K562 (cell line): ENCODE results near the gene CRK. TPM values are rescaled to one million over a fixed set of nuclear protein-coding genes. Genes with fewer than 3 reads are reported as not detected.
A peak's percentile ranks its signal among the peaks of the same experiment; 100 is the strongest.

Experiments
- ATAC-seq: fragments of 200-7000 bp; cut with Tn5 transposase; 3 replicates; pipeline ENCODE4 v1.9.1; 2020; ENCODE audit warnings: moderate library complexity
- BruUV-seq: library from RNA; stranded (reverse); fragments of 400-500 nt; replicated peaks from 2 replicates; lab custom pipeline; 2021; lab: Mats Ljungman, UMichigan
- CTCF ChIA-PET: fragments of 300-600 bp; formaldehyde crosslinking; extraction: SDS; loops from one replicate; lab custom pipeline; 2021; ENCODE audit warnings: low intra/inter-chr PET ratio; lab: Yijun Ruan, JAX
- POLR2A ChIA-PET: fragments of 300-600, 350-650 bp; sonication (Branson Sonifier 250); formaldehyde crosslinking; extraction: SDS; loops from one replicate; lab custom pipeline; 2021; ENCODE audit warnings: antibody characterized with exemption, inconsistent platforms; lab: Yijun Ruan, JAX
- DNase-seq, 4 experiments: peaks; one replicate each; pipeline versions ENCODE4 v3.0.0 to v3.0.0-alpha.2; 2011 to 2018; ENCODE audit warnings: low spot score in 3 of 4, mixed read lengths in 3 of 4; ENCODE audit errors: extremely low read depth in 1 of 4
- FAIRE-seq: peaks from 2 replicates; lab custom pipeline; 2011; peaks lifted over from hg19 to GRCh38; lab: Jason Lieb, UNC
- H2AFZ ChIP-seq: 2 replicates; pipeline ENCODE4 v1.6.0; 2011; ENCODE audit warnings: low read depth, low read length, control low read depth, inconsistent platforms
- H3K27ac ChIP-seq: fragments of 200-600 bp; 3 replicates; pipeline ENCODE4 v1.8.0; 2011; ENCODE audit warnings: low read depth, mild to moderate bottlenecking, control low read depth, inconsistent platforms, low read length, moderate library complexity, mixed read lengths; ENCODE audit errors: extremely low read depth
- H3K27me3 ChIP-seq, 2 experiments: fragments of 300-600 bp in 1 of 2; 2 replicates in 1 of 2; 3 replicates in 1 of 2; pipeline versions ENCODE4 v1.6.0 to v1.8.0; 2011; ENCODE audit warnings: inconsistent platforms in 2 of 2, low read length in 2 of 2, mild to moderate bottlenecking in 1 of 2, mixed read lengths in 1 of 2, moderate library complexity in 1 of 2; ENCODE audit not compliant: control insufficient read depth in 2 of 2, insufficient read depth in 2 of 2
- H3K36me3 ChIP-seq: fragments of 300-600 bp; 3 replicates; pipeline ENCODE4 v1.8.0; 2011; ENCODE audit warnings: mild to moderate bottlenecking, low read length, inconsistent platforms; ENCODE audit not compliant: control insufficient read depth, insufficient read depth
- H3K4me1 ChIP-seq, 2 experiments: fragments of 200-600 bp in 1 of 2; replicated peaks in 1 of 2; 2 replicates in 1 of 2; 3 replicates in 1 of 2; pipeline versions ENCODE4 v1.5.1 to v1.8.0; 2011; ENCODE audit warnings: inconsistent platforms in 2 of 2, low read length in 2 of 2, mild to moderate bottlenecking in 1 of 2, mixed read lengths in 1 of 2, moderate library complexity in 1 of 2; ENCODE audit not compliant: control insufficient read depth in 2 of 2, insufficient read depth in 2 of 2
- H3K4me2 ChIP-seq: 2 replicates; pipeline ENCODE4 v1.6.1; 2011; ENCODE audit warnings: low read length, control low read depth, inconsistent platforms, mixed read lengths; ENCODE audit not compliant: insufficient read depth
- H3K4me3 ChIP-seq: fragments of 200-600 bp; sonication (generic), shearing (Covaris generic); 2 replicates; pipeline ENCODE4 v1.5.1; 2016; ENCODE audit warnings: control low read depth, inconsistent platforms
- H3K79me2 ChIP-seq: fragments of 200-600 bp; 3 replicates; pipeline ENCODE4 v1.8.0; 2011; ENCODE audit warnings: low read length, inconsistent platforms; ENCODE audit not compliant: control insufficient read depth, insufficient read depth
- H3K9ac ChIP-seq, 2 experiments: 2 replicates each; pipeline versions ENCODE4 v1.6.0 to v1.6.1; 2011; ENCODE audit warnings: low read depth in 2 of 2, low read length in 2 of 2, control low read depth in 1 of 2, inconsistent platforms in 1 of 2, mild to moderate bottlenecking in 1 of 2, mixed read lengths in 1 of 2; ENCODE audit not compliant: insufficient read depth in 1 of 2
- H3K9me1 ChIP-seq: one replicate; pipeline ENCODE4 v1.6.0; 2011; ENCODE audit warnings: inconsistent platforms, mild to moderate bottlenecking, low read length, moderate library complexity; ENCODE audit not compliant: control insufficient read depth, insufficient read depth
- H3K9me3 ChIP-seq: replicated peaks from 2 replicates; pipeline ENCODE4 v1.5.1; 2011; ENCODE audit warnings: low read depth, low read length, inconsistent platforms; ENCODE audit not compliant: control insufficient read depth, insufficient read depth
- H4K20me1 ChIP-seq: replicated peaks from 2 replicates; pipeline ENCODE4 v1.6.1; 2011; ENCODE audit warnings: low read length, inconsistent platforms, mixed read lengths; ENCODE audit not compliant: control insufficient read depth, insufficient read depth
- C11orf30 ChIP-seq: fragments of 450-650 bp; IDR thresholded peaks from 2 replicates; pipeline ENCODE4 v1.6.1; 2016; ENCODE audit warnings: low read depth, mild to moderate bottlenecking
- FUS ChIP-seq: fragments of 200-400 bp; formaldehyde crosslinking; optimal IDR thresholded peaks from 2 replicates; pipeline ENCODE3; 2017; ENCODE audit warnings: low read depth, low read length
- HDAC1 ChIP-seq, 2 experiments: fragments of 450-650 bp; IDR thresholded peaks; 2 replicates each; pipeline ENCODE4 v1.6.1; 2016 to 2017; ENCODE audit warnings: inconsistent platforms in 1 of 2, mild to moderate bottlenecking in 1 of 2, moderate library complexity in 1 of 2
- MAFF ChIP-seq: IDR thresholded peaks from 2 replicates; pipeline ENCODE4 v1.6.1; 2012; ENCODE audit warnings: low read length, improper control_type of control experiment
- MAFG ChIP-seq: fragments of 450-650 bp; conservative IDR thresholded peaks from 2 replicates; pipeline ENCODE4 v1.6.1; 2016; ENCODE audit warnings: missing genetic modification characterization, missing compliant biosample characterization
- MTA3 ChIP-seq: fragments of 450-650 bp; formaldehyde crosslinking; IDR thresholded peaks from 2 replicates; pipeline ENCODE4 v1.6.1; 2017; ENCODE audit warnings: mild to moderate bottlenecking, borderline replicate concordance
- SAP30 ChIP-seq: fragments of 200-600 bp; sonication (generic); IDR thresholded peaks from 2 replicates; pipeline ENCODE4 v1.6.1; 2012; ENCODE audit warnings: borderline replicate concordance, low read depth, mild to moderate bottlenecking, moderate library complexity, low read length, control low read depth, inconsistent platforms; ENCODE audit not compliant: insufficient read depth, poor library complexity, severe bottlenecking
- SIN3A ChIP-seq, 2 experiments: fragments of 150-350 bp in 1 of 2; IDR thresholded peaks; 2 replicates each; pipeline ENCODE4 v1.6.1; 2011 to 2016; ENCODE audit warnings: borderline replicate concordance in 2 of 2, low read depth in 2 of 2, low read length in 2 of 2, mild to moderate bottlenecking in 2 of 2, moderate library complexity in 2 of 2; ENCODE audit not compliant: control insufficient read depth in 1 of 2
- SMAD1 ChIP-seq: fragments of 150-350 bp; IDR thresholded peaks from 2 replicates; pipeline ENCODE4 v1.6.1; 2014; ENCODE audit warnings: low read length, low read depth; ENCODE audit not compliant: partially characterized antibody
- ZBTB40 ChIP-seq, 2 experiments: fragments of 450-650 bp in 1 of 2; sonication (generic) in 1 of 2; formaldehyde crosslinking in 1 of 2; IDR thresholded peaks; 2 replicates each; pipeline versions ENCODE4 v1.7.1 to v1.9.0; 2016 to 2022; ENCODE audit warnings: inconsistent platforms in 1 of 2, mild to moderate bottlenecking in 1 of 2, missing genetic modification reagents in 1 of 2
- ZNF316 ChIP-seq: fragments of 450-650 bp; IDR thresholded peaks from 2 replicates; pipeline ENCODE4 v1.6.1; 2016
- ZNF431 ChIP-seq: sonication (generic); formaldehyde crosslinking; IDR thresholded peaks from 2 replicates; pipeline ENCODE4 v1.8.0; 2022; ENCODE audit warnings: mild to moderate bottlenecking, missing genetic modification reagents
- WGBS: fragments of 100-300 bp; shearing (Covaris generic); methylation state at CpG from one replicate; pipeline ENCODE4 v1.1.6; 2016; ENCODE audit warnings: low coverage, mixed read lengths; ENCODE audit not compliant: insufficient coverage; ENCODE audit errors: missing lambda C conversion rate; 5-methylcytosine and 5-hydroxymethylcytosine counted together
- in situ Hi-C: fragments of 300-500 bp; cut with MboI; formaldehyde crosslinking; loops from 4 replicates; pipeline ENCODE4 v1.15.0; 2018; ENCODE audit warnings: inconsistent platforms, mixed read lengths
- intact Hi-C: fragments of 100-400 bp; cut with micrococcal nuclease; formaldehyde crosslinking; loops from 2 replicates; pipeline ENCODE4 v1.14.2; 2022
- polyA plus RNA-seq, 8 experiments: library from polyadenylated mRNA; depleted of rRNA in 4 of 8; stranded (reverse) in 5 of 8; unstranded in 3 of 8; fragments of >200 nt; fragmentation: Nextera tagmentation in 2 of 8; fragmentation: Illumina TruSeq in 1 of 8; extraction: Ambion mirVana in 2 of 8; extraction: Trizol in 1 of 8; gene quantifications; 2 replicates each; pipeline versions ENCODE4 v1.2.1 to v1.2.3, GENCODE V29; 2011 to 2014; ENCODE audit warnings: inconsistent platforms in 1 of 8, missing spikeins in 1 of 8
- total RNA-seq, 7 experiments: library from RNA; depleted of rRNA in 6 of 7; stranded (reverse); fragments of >200 nt in 6 of 7; fragmentation: Illumina TruSeq in 2 of 7; extraction: Trizol in 2 of 7; gene quantifications; 2 replicates each; pipeline versions ENCODE4 v1.2.1 to v1.2.3, GENCODE V29; 2011 to 2021; ENCODE audit warnings: low replicate concordance in 1 of 7

CRK gene
- total and polyA plus RNA-seq, 9 of the 15 experiments (the other 6 are each of a cell fraction or from before 2014, with no cell fraction given): 13.1 to 40.2 (median 26.1) TPM

DNA sequence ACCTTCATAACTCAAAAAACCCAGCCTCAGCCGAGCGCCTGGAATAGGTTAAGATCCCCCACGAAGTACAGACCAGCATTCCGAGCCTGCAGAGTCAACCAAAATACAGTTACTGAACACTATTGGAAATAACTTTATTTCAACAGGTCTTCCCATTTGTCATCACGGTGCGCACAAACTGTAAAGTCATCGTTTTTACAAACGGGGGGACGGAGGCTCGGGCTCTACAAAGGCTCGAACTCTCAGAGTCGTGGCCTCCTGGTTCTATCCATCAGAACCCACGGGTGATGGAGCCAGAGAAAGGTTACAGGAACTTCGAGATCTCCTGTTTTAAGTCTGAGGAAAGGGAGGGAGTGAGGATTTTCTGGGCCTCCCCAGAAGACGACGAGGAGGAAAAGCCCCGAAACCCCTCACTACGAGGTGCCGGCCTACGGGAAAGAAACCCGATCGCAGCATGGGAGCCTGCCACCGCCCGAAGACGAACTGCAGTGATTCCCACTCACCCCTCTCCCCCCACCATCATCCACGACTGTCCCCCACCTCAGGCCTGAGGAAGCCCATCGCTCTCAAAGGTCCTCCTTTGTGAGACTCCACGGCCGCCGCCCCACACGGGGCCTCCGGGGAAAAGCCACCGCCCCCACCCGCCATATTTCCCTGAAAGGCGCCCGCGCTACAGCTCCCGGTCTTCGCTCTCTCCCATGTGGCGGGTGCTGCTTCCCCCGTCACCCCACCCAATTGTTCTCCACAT lies 56.9 kb downstream of the CRK start:
- H3K27me3 ChIP-seq: no peaks in the 10 kb centered on the region
- H3K4me3 ChIP-seq: peak overlapping the region; percentile 98
- H3K79me2 ChIP-seq: peaks cover 59% of the 10 kb centered on the region
- peaks cover 28% of the 10 kb centered on the region; the same call in 2 of the 3 replicates for H3K36me3 ChIP-seq
- DNase-seq (peak in 2 of 4 experiments; percentile 22 to 45), FAIRE-seq (peak; percentile 56), ATAC-seq (peak; percentile 56)
- H2AFZ ChIP-seq: 0 out of 2 replicates have a peak overlapping the region, but pooled peaks have one; percentile 63
- BruUV-seq: no TSS peak
- H3K4me2 ChIP-seq: peak overlapping the region; percentile 89
- WGBS: under 1% methylated on average over 30 of the region's 41 CpGs
- in situ Hi-C loops: no loop called here
- peak overlapping the region; percentile 95 to 100 for H3K9ac ChIP-seq
- no peaks in the 10 kb centered on the region for H3K9me1 ChIP-seq
- H4K20me1 ChIP-seq: peaks cover 35% of the 10 kb centered on the region
- intact Hi-C loops: no loop called here
- peaks cover 8 to 15% of the 10 kb centered on the region in 2 experiments; a peak in 4 of 5 replicates for H3K4me1 ChIP-seq
- ChIA-PET POLR2A (interaction anchor here (0.6 to 1.4 kb wide), 3 partner anchors 8 to 116 kb away, joined by 3 to 17 read pairs (median 5); no protein-coding TSS in a partner anchor), CTCF (no interaction called here)
- peak overlapping the region; percentile 99 for H3K27ac ChIP-seq
- no peaks in the 10 kb centered on the region for H3K9me3 ChIP-seq
- TF ChIP-seq MTA3 (no peak), ZNF316 (peak; percentile 93), SAP30 (peak; percentile 36), FUS (no peak), ZNF431 (CRISPR knock-in tag) (no peak), C11orf30 (peak; percentile 86), SMAD1 (no peak), SIN3A (IDR thresholded peaks at IDR 0.05; ENCODE audit: borderline replicate concordance in 2 of 2, control insufficient read depth in 1 of 2, low read depth in 2 of 2, low read length in 2 of 2) (peak in 1 of 2 experiments; percentile 9; a peak in 1 of 4 replicates), HDAC1 (IDR thresholded peaks at IDR 0.05) (peak in 1 of 2 experiments; percentile 25; a peak in 1 of 4 replicates), MAFG (peak; percentile 72; the same call in 1 of the 2 replicates), MAFF (peak; percentile 46; the same call in 1 of the 2 replicates), ZBTB40 (IDR thresholded peaks at IDR 0.05) (peak; percentile 74), ZBTB40 (CRISPR knock-in tag; IDR thresholded peaks at IDR 0.05) (no peak)
